Neural progenitor cell (in vitro differentiated cells): ENCODE measurements around the gene IFRD1. TPM values are rescaled to one million over a fixed set of nuclear protein-coding genes. Genes with fewer than 3 reads are reported as not detected.

ENCODE experiments used
- DNase-seq: peaks from one replicate; pipeline ENCODE4 v3.0.0-alpha.2; 2016; ENCODE audit warnings: low spot score
- H2AFZ ChIP-seq: fragments of 200-600 bp; sonication (generic); replicated peaks from 2 replicates; pipeline ENCODE4 v1.6.1; 2016; ENCODE audit warnings: antibody characterized with exemption
- H3F3A ChIP-seq: fragments of 200-600 bp; sonication (generic); 2 replicates; pipeline ENCODE4 v1.6.1; 2016; ENCODE audit warnings: antibody characterized with exemption, low read depth
- H3K27ac ChIP-seq: fragments of 200-600 bp; sonication (generic); 2 replicates; pipeline ENCODE4 v1.5.1; 2016; ENCODE audit warnings: mild to moderate bottlenecking
- H3K27me3 ChIP-seq: fragments of 200-600 bp; sonication (generic); 2 replicates; pipeline ENCODE4 v1.6.1; 2016; ENCODE audit warnings: mild to moderate bottlenecking, moderate library complexity
- H3K36me3 ChIP-seq: fragments of 200-600 bp; sonication (generic); 2 replicates; pipeline ENCODE4 v1.5.1; 2016
- H3K4me1 ChIP-seq: fragments of 200-600 bp; sonication (generic); 2 replicates; pipeline ENCODE4 v1.6.1; 2016; ENCODE audit warnings: mixed run types
- H3K4me2 ChIP-seq: fragments of 200-600 bp; sonication (generic); 2 replicates; pipeline ENCODE4 v1.6.1; 2016
- H3K4me3 ChIP-seq: fragments of 200-600 bp; sonication (generic); 2 replicates; pipeline ENCODE4 v1.5.1; 2016
- H3K79me2 ChIP-seq: fragments of 200-600 bp; sonication (generic); 2 replicates; pipeline ENCODE4 v1.6.1; 2016; ENCODE audit warnings: low read depth
- H3K9ac ChIP-seq: fragments of 200-600 bp; sonication (generic); 2 replicates; pipeline ENCODE4 v1.6.1; 2016
- H3K9me3 ChIP-seq: fragments of 200-600 bp; sonication (generic); 2 replicates; pipeline ENCODE4 v1.5.1; 2016; ENCODE audit warnings: low read depth
- H4K20me1 ChIP-seq: fragments of 200-600 bp; sonication (generic); 2 replicates; pipeline ENCODE4 v1.6.1; 2016; ENCODE audit warnings: low read depth
- H3K27ac Mint-ChIP-seq: 3 replicates; pipeline ENCODE4 v1.8.0; 2021; ENCODE audit warnings: mixed read lengths
- H3K27me3 Mint-ChIP-seq: 2 replicates; pipeline ENCODE4 v1.8.0; 2022; ENCODE audit warnings: low read depth, mild to moderate bottlenecking, inconsistent platforms, moderate library complexity, mixed read lengths; ENCODE audit not compliant: insufficient read depth
- H3K36me3 Mint-ChIP-seq: 3 replicates; pipeline ENCODE4 v1.8.0; 2021; ENCODE audit warnings: mixed read lengths
- H3K4me1 Mint-ChIP-seq: 3 replicates; pipeline ENCODE4 v1.8.0; 2021; ENCODE audit warnings: mixed read lengths
- H3K4me3 Mint-ChIP-seq: 3 replicates; pipeline ENCODE4 v1.8.0; 2021; ENCODE audit warnings: mild to moderate bottlenecking, moderate library complexity, mixed read lengths
- H3K9me3 Mint-ChIP-seq: 3 replicates; pipeline ENCODE4 v1.8.0; 2020; ENCODE audit warnings: mixed read lengths
- CTCF ChIP-seq: fragments of 200-600 bp; sonication (generic); IDR thresholded peaks from 2 replicates; pipeline ENCODE4 v1.5.1; 2017; ENCODE audit warnings: antibody characterized with exemption, mild to moderate bottlenecking
- EZH2 ChIP-seq: fragments of 200-600 bp; sonication (generic); IDR thresholded peaks from 2 replicates; pipeline ENCODE4 v1.6.1; 2017; ENCODE audit warnings: antibody characterized with exemption, mild to moderate bottlenecking, moderate library complexity
- EZH2phosphoT487 ChIP-seq: fragments of 200-600 bp; sonication (generic); IDR thresholded peaks from 2 replicates; pipeline ENCODE4 v1.6.1; 2017; ENCODE audit warnings: antibody characterized with exemption
- total RNA-seq: library from RNA; depleted of rRNA; stranded (reverse); fragments of >200 nt; gene quantifications from 2 replicates; pipeline ENCODE4 v1.2.3, GENCODE V29; 2015; ENCODE audit warnings: low replicate concordance

IFRD1 gene
- total RNA-seq, 1 donor from 2014 or later = 110 TPM

- H3K4me2 ChIP-seq = no peak overlapping the region
- DNase-seq = no peak
- H3K27ac Mint-ChIP-seq = no peak overlapping the region
These were observed 44.4 kb downstream of the IFRD1 start for GRCh38 chr7:112494656-112495055.

GRCh38 chr7:112495156-112495788, 45.0 kb downstream of the IFRD1 start:
- Histone ChIP-seq H3K4me1 (peaks cover 9% of the 10 kb centered on the region), H3K27ac (no peak overlapping the region), H3K9me3 (no peaks in the 10 kb centered on the region), H3K27me3 (no peaks in the 10 kb centered on the region), H3K4me2 (no peak overlapping the region), H2AFZ (no peak overlapping the region), H3K9ac (no peak overlapping the region), H3K36me3 (no peaks in the 10 kb centered on the region), H3K4me3 (no peak overlapping the region), H3F3A (no peaks in the 10 kb centered on the region), H3K79me2 (no peaks in the 10 kb centered on the region), H4K20me1 (no peaks in the 10 kb centered on the region)
- DNase-seq = no peak
- H3K9me3 Mint-ChIP-seq = no peaks in the 10 kb centered on the region
- H3K27me3 Mint-ChIP-seq = no peaks in the 10 kb centered on the region
- peaks cover 7% of the 10 kb centered on the region for H3K4me1 Mint-ChIP-seq
- no peak overlapping the region for H3K4me3 Mint-ChIP-seq
- H3K36me3 Mint-ChIP-seq = no peaks in the 10 kb centered on the region
- no peak for TF ChIP-seq CTCF
- no peak for TF ChIP-seq EZH2
- no peak for TF ChIP-seq EZH2phosphoT487
- H3K27ac Mint-ChIP-seq = no peak overlapping the region

More at GRCh38 chr7:112494656-112495055, 44.4 kb downstream of the IFRD1 start:
- Mint-ChIP-seq H3K4me1 (peaks cover 7% of the 10 kb centered on the region), H3K27me3 (no peaks in the 10 kb centered on the region), H3K4me3 (no peak overlapping the region), H3K9me3 (no peaks in the 10 kb centered on the region), H3K36me3 (no peaks in the 10 kb centered on the region)
- no peaks in the 10 kb centered on the region for H4K20me1 ChIP-seq
- no peaks in the 10 kb centered on the region for H3K9me3 ChIP-seq
- peaks cover 9% of the 10 kb centered on the region for H3K4me1 ChIP-seq
- no peak overlapping the region for H2AFZ ChIP-seq
- no peak overlapping the region for H3K9ac ChIP-seq
- H3K36me3 ChIP-seq = no peaks in the 10 kb centered on the region
- no peak overlapping the region for H3K4me3 ChIP-seq
- H3K79me2 ChIP-seq = no peaks in the 10 kb centered on the region
- TF ChIP-seq EZH2phosphoT487 = no peak
- TF ChIP-seq CTCF = no peak
- no peak for TF ChIP-seq EZH2
- no peak overlapping the region for H3K27ac ChIP-seq
- H3K27me3 ChIP-seq = no peaks in the 10 kb centered on the region
- no peaks in the 10 kb centered on the region for H3F3A ChIP-seq

- H3K4me1 Mint-ChIP-seq = peaks cover 7% of the 10 kb centered on the region
- Histone ChIP-seq H2AFZ (no peak overlapping the region), H3K4me2 (no peak overlapping the region), H3K36me3 (no peaks in the 10 kb centered on the region), H3K79me2 (no peaks in the 10 kb centered on the region), H3K27ac (no peak overlapping the region), H3K4me1 (peaks cover 9% of the 10 kb centered on the region), H3K4me3 (no peak overlapping the region), H3K9me3 (no peaks in the 10 kb centered on the region), H3F3A (no peaks in the 10 kb centered on the region), H3K9ac (no peak overlapping the region), H4K20me1 (no peaks in the 10 kb centered on the region), H3K27me3 (no peaks in the 10 kb centered on the region)
- no peaks in the 10 kb centered on the region for H3K36me3 Mint-ChIP-seq
- no peak overlapping the region for H3K4me3 Mint-ChIP-seq
- H3K27ac Mint-ChIP-seq = no peak overlapping the region
- H3K27me3 Mint-ChIP-seq = no peaks in the 10 kb centered on the region
- DNase-seq = peak; percentile 72
- H3K9me3 Mint-ChIP-seq = no peaks in the 10 kb centered on the region
- no peak for TF ChIP-seq EZH2phosphoT487
- peak; percentile 73 for TF ChIP-seq CTCF
- TF ChIP-seq EZH2 = no peak
These were observed 45.7 kb downstream of the IFRD1 start for GRCh38 chr7:112495810-112496462.
